Caco-2 (cell line): ENCODE data around the gene CLTB. TPM values are rescaled to one million over a fixed set of nuclear protein-coding genes. Genes with fewer than 3 reads are reported as not detected.

Experiments used
- BruUV-seq: library from RNA; stranded (reverse); fragments of 400-500 nt; replicated peaks from 2 replicates; lab custom pipeline; 2021; lab: Mats Ljungman, UMichigan
- CTCF ChIA-PET: fragments of 300-600 bp; sonication (Branson Sonifier 250); formaldehyde crosslinking; loops from one replicate; lab custom pipeline; 2022; ENCODE audit warnings: antibody characterized with exemption; lab: Charles Lee
- POLR2A ChIA-PET: fragments of 300-600 bp; sonication (Branson Sonifier 250); formaldehyde crosslinking; loops from one replicate; lab custom pipeline; 2022; ENCODE audit warnings: antibody characterized with exemption; lab: Charles Lee
- DNase-seq, 2 experiments: peaks; one replicate each; pipeline versions ENCODE4 v3.0.0 to v3.0.0-alpha.2; 2020 to 2022
- H3K27me3 ChIP-seq: replicated peaks from 2 replicates; pipeline ENCODE4 v1.6.0; 2011; ENCODE audit warnings: low read length; ENCODE audit not compliant: control insufficient read depth, insufficient read depth
- H3K36me3 ChIP-seq: 2 replicates; pipeline ENCODE4 v1.5.1; 2011; ENCODE audit warnings: low read length; ENCODE audit not compliant: control insufficient read depth, insufficient read depth
- H3K4me1 ChIP-seq: fragments of 250-450 bp; sonication (Bioruptor Pico); 2 replicates; pipeline ENCODE4 v1.5.1; 2020; ENCODE audit warnings: mild to moderate bottlenecking
- H3K4me3 ChIP-seq: 2 replicates; pipeline ENCODE4 v1.5.1; 2011; ENCODE audit warnings: low read depth, mild to moderate bottlenecking, control low read depth, low read length
- H3K9me3 ChIP-seq: fragments of 250-450 bp; sonication (Bioruptor Pico); 2 replicates; pipeline ENCODE4 v1.5.1; 2020; ENCODE audit warnings: mild to moderate bottlenecking, moderate library complexity
- H3K27ac Mint-ChIP-seq: one replicate; pipeline ENCODE4 v1.8.0; 2022; ENCODE audit warnings: mixed read lengths; ENCODE audit not compliant: unreplicated experiment
- H3K27me3 Mint-ChIP-seq: one replicate; pipeline ENCODE4 v1.8.0; 2022; ENCODE audit warnings: mixed read lengths; ENCODE audit not compliant: insufficient read depth, unreplicated experiment
- H3K36me3 Mint-ChIP-seq: one replicate; pipeline ENCODE4 v1.8.0; 2022; ENCODE audit warnings: mild to moderate bottlenecking, mixed read lengths; ENCODE audit not compliant: insufficient read depth, unreplicated experiment
- H3K4me1 Mint-ChIP-seq: one replicate; pipeline ENCODE4 v1.8.0; 2022; ENCODE audit warnings: low read depth, mixed read lengths; ENCODE audit not compliant: unreplicated experiment
- H3K4me3 Mint-ChIP-seq: one replicate; pipeline ENCODE4 v1.8.0; 2022; ENCODE audit warnings: mild to moderate bottlenecking, moderate library complexity, mixed read lengths; ENCODE audit not compliant: unreplicated experiment
- H3K9me3 Mint-ChIP-seq: one replicate; pipeline ENCODE4 v1.8.0; 2022; ENCODE audit warnings: mixed read lengths; ENCODE audit not compliant: unreplicated experiment
- CTCF ChIP-seq, 2 experiments: fragments of 200-600 bp in 1 of 2; IDR thresholded peaks; 1 replicate in 1 of 2; 2 replicates in 1 of 2; pipeline versions ENCODE4 v1.5.1 to v1.8.0; 2011 to 2022; ENCODE audit warnings: antibody characterized with exemption in 1 of 2, control low read depth in 1 of 2, inconsistent platforms in 1 of 2, low read depth in 1 of 2, low read length in 1 of 2, mild to moderate bottlenecking in 1 of 2, moderate library complexity in 1 of 2; ENCODE audit not compliant: insufficient read depth in 1 of 2, severe bottlenecking in 1 of 2, unreplicated experiment in 1 of 2
- intact Hi-C: fragments of 100-400 bp; cut with micrococcal nuclease; formaldehyde crosslinking; loops from one replicate; pipeline ENCODE4 v1.10.0; 2022; ENCODE audit not compliant: unreplicated experiment
- total RNA-seq: library from RNA; stranded (reverse); gene quantifications from 2 replicates; pipeline ENCODE4 v1.2.3, GENCODE V29; 2022

CLTB gene
- total RNA-seq, 1 experiment from 2014 or later, result 78.9 TPM

GRCh38 chr5:176401281-176402205 is 14.8 kb downstream of the CLTB start:
- CTCF ChIA-PET, result no interaction called here
- POLR2A ChIA-PET, result no interaction called here
- DNase-seq, result no peak
- no peak for TF ChIP-seq CTCF (IDR thresholded peaks at IDR 0.05; ENCODE audit: insufficient read depth in 1 of 2, low read depth in 1 of 2, low read length in 1 of 2, severe bottlenecking in 1 of 2, unreplicated experiment in 1 of 2)
- Mint-ChIP-seq H3K9me3 (no peaks in the 10 kb centered on the region), H3K36me3 (peaks cover 18% of the 10 kb centered on the region), H3K27ac (no peak overlapping the region), H3K27me3 (no peaks in the 10 kb centered on the region), H3K4me3 (no peak overlapping the region), H3K4me1 (peaks cover 10% of the 10 kb centered on the region)
- Histone ChIP-seq H3K36me3 (no peaks in the 10 kb centered on the region), H3K9me3 (no peaks in the 10 kb centered on the region), H3K27me3 (no peaks in the 10 kb centered on the region), H3K4me1 (no peaks in the 10 kb centered on the region), H3K4me3 (no peak overlapping the region)
- intact Hi-C loops, result no loop called here
- no TSS peak for BruUV-seq

GRCh38 chr5:176400382-176401156 is 15.8 kb downstream of the CLTB start:
- no TSS peak for BruUV-seq
- Mint-ChIP-seq H3K4me3 (no peak overlapping the region), H3K27ac (peak overlapping the region; percentile 19), H3K27me3 (no peaks in the 10 kb centered on the region), H3K36me3 (peaks cover 13% of the 10 kb centered on the region), H3K9me3 (no peaks in the 10 kb centered on the region), H3K4me1 (peaks cover 10% of the 10 kb centered on the region)
- DNase-seq, result no peak
- H3K4me1 ChIP-seq, result no peaks in the 10 kb centered on the region
- no peaks in the 10 kb centered on the region for H3K9me3 ChIP-seq
- POLR2A ChIA-PET, result no interaction called here
- TF ChIP-seq CTCF (IDR thresholded peaks at IDR 0.05; ENCODE audit: insufficient read depth in 1 of 2, low read depth in 1 of 2, low read length in 1 of 2, severe bottlenecking in 1 of 2, unreplicated experiment in 1 of 2), result no peak
- no peaks in the 10 kb centered on the region for H3K27me3 ChIP-seq
- H3K36me3 ChIP-seq, result no peaks in the 10 kb centered on the region; the same call in 1 of the 2 replicates
- intact Hi-C loops, result no loop called here
- no peak overlapping the region for H3K4me3 ChIP-seq
- CTCF ChIA-PET, result no interaction called here

DNA sequence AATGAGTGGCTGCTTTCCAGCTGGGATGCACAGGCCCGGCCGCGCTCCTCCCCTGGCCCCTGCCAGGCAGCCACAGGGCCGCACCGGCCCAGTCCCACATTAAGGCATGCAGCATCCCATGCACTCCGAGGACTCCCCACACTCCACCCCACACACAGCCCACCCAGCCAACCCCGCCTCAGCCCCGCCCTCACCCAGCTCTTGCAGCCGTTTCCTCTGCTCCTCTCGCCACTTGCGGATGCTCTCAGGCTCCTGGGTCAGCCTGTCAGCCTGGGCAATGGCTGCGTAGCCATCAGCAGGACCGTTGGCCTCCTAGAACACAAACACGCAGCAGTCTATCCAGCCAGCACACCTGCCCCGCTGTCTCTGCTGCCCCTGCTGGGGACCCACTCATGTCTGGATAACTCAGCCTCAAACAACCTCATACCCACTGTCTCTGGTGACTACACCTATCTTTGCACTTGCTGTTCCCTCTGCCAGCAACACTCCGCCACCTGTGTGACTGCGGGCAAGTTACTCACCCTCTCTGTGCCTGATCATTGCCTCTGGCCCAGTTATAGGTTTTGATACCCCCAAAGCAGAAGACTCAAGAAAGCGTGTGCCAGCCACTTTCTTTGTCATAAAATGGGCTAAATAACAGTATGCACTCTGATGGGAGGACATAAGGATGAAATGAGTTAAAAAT is 18.5 kb downstream of the CLTB start:
- CTCF ChIA-PET, result no interaction called here
- Mint-ChIP-seq H3K4me1 (peaks cover 10% of the 10 kb centered on the region), H3K36me3 (peaks cover 11% of the 10 kb centered on the region), H3K4me3 (no peak overlapping the region), H3K27ac (no peak overlapping the region), H3K9me3 (no peaks in the 10 kb centered on the region), H3K27me3 (no peaks in the 10 kb centered on the region)
- H3K36me3 ChIP-seq, result no peaks in the 10 kb centered on the region; the same call in 1 of the 2 replicates
- BruUV-seq, result no TSS peak
- no peak for TF ChIP-seq CTCF (IDR thresholded peaks at IDR 0.05; ENCODE audit: insufficient read depth in 1 of 2, low read depth in 1 of 2, low read length in 1 of 2, severe bottlenecking in 1 of 2, unreplicated experiment in 1 of 2)
- intact Hi-C loops, result no loop called here
- POLR2A ChIA-PET, result no interaction called here
- no peaks in the 10 kb centered on the region for H3K9me3 ChIP-seq
- no peak overlapping the region for H3K4me3 ChIP-seq
- H3K4me1 ChIP-seq, result no peaks in the 10 kb centered on the region
- H3K27me3 ChIP-seq, result no peaks in the 10 kb centered on the region
- no peak for DNase-seq
